ENCODE measurements around the gene ABCD1.
"Not testable (repeated sequence)": the region's sequence is repeated elsewhere in the genome, so short reads cannot be mapped to it uniquely, and the experiment has no call there.

ABCD1 gene

GRCh38 chrX:153733651-153734240 is 9.1 kb downstream of the ABCD1 start:
- DNase-seq (ENCODE audit: low read depth in 2 of 2, low spot score in 1 of 2) = no peak

- no peak for DNase-seq (ENCODE audit: low read depth in 2 of 2, low spot score in 1 of 2)
These were observed 10.2 kb downstream of the ABCD1 start for GRCh38 chrX:153734871-153735270.

DNA sequence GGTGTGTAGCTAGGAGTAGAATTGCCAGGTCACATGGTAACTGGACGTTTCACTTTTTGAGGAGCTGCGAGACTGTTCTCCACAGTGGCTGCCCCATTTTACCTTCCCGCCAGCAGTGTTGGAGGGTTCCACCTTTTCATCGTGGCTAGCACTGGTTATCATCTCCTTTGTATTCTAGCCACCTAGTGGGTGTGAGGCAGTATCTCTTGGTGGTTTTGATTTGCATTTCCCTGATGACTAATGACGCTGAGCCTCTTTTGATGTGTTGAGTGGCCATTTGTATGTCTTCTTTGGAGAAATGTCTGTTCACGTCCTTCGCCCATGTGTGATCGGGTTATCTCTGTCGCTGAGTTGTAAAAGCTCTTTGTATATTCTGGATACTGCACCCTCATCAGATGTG is 10.6 kb downstream of the ABCD1 start:
- DNase-seq (ENCODE audit: low read depth in 2 of 2, low spot score in 1 of 2) = no peak

DNA sequence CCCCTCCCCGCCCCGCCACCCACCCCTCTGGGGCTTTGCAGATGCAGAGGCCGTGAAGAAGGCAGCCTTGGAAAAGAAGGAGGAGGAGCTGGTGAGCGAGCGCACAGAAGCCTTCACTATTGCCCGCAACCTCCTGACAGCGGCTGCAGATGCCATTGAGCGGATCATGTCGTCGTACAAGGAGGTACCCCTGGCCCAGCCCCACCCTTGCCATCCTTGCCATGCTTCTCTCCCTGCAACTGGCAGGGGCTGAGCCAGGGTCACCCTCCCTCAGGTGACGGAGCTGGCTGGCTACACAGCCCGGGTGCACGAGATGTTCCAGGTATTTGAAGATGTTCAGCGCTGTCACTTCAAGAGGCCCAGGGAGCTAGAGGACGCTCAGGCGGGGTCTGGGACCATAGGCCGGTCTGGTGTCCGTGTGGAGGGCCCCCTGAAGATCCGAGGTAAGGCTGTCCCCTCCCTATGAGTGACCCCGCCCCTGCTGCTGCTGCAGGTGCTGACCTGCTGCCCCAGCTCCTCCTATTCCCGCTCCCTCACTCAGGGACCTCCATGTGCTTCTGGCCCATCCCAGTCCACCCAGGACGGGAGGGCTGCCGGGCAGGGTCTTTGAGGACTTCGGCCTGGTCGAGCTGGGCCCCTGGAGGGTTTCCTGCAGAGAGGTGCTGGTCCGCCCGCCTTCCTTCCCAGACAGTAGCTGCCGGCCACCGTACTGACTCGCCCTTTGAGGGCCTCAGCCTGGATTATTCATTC is 11.6 kb downstream of the ABCD1 start:
- no peak for DNase-seq (ENCODE audit: low read depth in 2 of 2, low spot score in 1 of 2)

DNA sequence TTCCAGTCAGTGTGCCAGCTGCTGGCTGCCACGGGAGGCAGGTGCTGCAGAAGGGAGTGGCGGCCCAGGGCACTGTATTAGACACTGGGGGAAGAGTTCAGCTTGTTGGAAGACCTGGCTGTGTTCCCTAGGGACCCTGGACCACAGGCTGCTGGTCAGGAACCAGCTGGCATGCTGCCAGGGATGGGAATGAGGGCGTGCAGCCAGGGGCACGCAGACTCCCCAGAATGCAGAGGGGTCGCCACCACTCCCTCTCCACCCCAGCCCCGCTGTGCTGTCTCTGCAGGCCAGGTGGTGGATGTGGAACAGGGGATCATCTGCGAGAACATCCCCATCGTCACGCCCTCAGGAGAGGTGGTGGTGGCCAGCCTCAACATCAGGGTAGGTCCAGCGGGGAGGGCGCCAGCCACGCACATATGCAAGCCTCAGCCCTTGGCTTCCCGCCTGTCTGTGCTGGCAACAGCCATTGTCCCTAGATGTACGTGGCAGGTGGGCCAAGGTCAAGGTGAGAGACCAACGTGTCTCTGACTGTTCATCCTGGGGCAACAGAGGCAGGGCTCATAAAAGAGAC is 12.3 kb downstream of the ABCD1 start:
- no peak for DNase-seq (ENCODE audit: low read depth in 2 of 2, low spot score in 1 of 2)

DNA sequence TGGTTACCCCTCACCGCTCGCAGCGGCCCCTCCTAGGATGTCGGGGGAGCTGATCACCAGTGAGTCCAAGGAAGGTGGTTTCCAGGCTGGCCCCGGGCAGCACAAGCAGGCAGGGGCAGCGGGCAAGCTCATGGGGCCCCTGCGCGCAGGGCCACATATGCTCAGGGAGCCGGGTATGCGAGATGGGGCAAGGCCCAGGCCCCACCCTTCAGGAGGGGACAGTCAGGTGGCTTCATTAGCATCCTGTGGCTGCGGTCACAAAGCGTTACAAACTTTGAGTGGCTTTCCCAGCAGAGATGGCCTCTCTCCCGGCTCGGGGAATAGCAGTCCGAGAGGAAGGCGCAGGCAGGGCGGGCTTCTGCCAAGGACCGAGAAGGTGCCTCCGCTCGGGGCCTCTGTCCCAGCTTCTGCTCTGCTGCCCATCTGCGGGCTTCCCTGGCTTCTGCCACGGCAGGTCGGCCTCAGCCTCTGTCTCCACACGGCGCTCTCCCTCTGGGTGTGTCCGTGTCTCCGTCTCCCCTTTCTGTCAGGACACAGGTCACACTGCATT is 13.5 kb downstream of the ABCD1 start:
- no peak for DNase-seq (ENCODE audit: low read depth in 2 of 2, low spot score in 1 of 2)

GRCh38 chrX:153739754-153740486 is 15.3 kb downstream of the ABCD1 start:
- DNase-seq (ENCODE audit: low read depth in 2 of 2, low spot score in 1 of 2) = no peak

GRCh38 chrX:153740631-153741222 is 16.1 kb downstream of the ABCD1 start:
- DNase-seq (ENCODE audit: low read depth in 2 of 2, low spot score in 1 of 2) = no peak

DNA sequence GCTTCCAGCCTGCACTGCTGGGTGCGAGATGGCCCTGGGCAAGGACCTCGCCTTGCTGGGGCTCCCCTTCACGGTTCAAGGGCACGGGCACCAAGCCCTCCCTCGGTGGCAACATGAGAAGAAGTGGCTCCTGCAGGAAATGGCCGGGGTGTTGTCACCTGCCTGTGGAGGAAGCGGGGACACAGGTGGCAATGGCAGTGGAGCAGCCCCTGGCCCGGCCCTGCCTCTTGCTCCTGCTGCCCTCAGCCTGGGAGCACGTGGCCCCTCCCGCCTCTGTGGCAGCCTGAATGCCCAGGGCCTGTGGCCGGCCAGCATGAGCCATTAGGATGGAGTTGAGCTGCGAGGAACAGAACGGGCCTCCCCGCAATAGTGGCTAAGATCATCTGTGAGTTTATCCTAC is 16.8 kb downstream of the ABCD1 start:
- DNase-seq (ENCODE audit: low read depth in 2 of 2, low spot score in 1 of 2) = no peak

DNA sequence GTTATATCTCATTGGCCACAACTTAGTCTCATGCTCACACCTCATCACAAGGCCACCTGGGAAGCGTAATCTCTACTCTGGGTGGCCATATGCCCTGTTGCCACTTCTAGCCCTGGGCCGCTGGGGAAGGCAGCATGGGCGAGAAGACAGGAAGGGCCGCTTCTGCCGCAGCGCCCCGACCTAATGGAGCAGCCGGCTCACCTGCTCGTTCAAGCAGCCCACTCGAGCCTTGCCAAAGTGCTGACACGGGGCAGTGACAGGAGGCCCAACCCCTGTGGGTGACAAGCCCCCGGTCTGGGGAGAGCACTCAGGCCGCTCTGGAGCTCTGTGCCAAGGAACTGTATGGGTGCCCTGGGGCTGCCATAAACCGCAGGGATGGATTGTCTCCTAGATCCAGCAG is 17.5 kb downstream of the ABCD1 start:
- DNase-seq (ENCODE audit: low read depth in 2 of 2, low spot score in 1 of 2) = not testable (repeated sequence)

DNA sequence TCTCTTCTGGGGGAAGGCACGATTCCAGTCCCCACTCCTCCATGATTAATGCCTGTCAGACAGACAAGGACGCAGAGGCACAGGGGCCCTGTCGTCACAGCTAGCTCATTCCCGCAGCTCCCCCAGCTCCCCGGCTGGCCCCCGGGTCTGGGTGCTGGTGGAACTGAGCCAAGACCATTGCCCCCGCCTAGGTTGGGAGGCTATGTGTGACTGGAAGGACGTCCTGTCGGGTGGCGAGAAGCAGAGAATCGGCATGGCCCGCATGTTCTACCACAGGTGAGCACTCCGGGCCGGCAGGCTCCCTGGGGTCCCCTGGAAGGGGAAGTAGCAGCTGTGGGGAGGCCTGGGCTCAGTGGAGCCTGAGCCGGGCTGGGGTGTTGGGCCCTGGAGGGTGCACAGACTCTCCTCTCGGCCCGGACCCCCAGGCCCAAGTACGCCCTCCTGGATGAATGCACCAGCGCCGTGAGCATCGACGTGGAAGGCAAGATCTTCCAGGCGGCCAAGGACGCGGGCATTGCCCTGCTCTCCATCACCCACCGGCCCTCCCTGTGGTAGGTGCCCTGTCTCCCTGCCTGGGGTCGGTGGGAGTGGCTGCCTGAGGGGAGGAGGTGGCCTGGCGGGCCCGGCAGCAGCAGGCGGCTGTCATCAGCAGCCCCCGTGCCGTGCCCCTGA is 18.3 kb downstream of the ABCD1 start:
- DNase-seq (ENCODE audit: low read depth in 2 of 2, low spot score in 1 of 2) = not testable (repeated sequence)

DNA sequence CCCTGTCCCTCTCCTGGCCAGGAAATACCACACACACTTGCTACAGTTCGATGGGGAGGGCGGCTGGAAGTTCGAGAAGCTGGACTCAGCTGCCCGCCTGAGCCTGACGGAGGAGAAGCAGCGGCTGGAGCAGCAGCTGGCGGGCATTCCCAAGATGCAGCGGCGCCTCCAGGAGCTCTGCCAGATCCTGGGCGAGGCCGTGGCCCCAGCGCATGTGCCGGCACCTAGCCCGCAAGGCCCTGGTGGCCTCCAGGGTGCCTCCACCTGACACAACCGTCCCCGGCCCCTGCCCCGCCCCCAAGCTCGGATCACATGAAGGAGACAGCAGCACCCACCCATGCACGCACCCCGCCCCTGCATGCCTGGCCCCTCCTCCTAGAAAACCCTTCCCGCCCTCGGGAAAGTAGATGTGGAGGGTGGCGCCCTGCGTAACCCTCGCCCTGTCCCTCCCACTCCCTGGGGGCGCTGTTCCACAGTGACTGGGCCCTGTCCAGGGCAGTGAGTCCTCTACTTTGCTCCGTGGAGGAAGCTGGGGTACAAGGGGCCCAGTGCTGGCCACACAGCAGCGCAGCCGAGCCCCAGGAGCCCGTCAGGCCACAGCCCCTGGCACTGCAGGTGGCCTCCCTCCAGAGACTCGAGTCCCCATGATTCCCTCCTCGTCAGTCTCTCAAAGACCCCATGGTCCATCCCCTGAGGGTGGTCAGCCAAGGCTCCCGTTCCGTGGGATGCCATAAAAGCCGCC is 19.0 kb downstream of the ABCD1 start:
- DNase-seq (ENCODE audit: low read depth in 2 of 2, low spot score in 1 of 2) = not testable (repeated sequence)

GRCh38 chrX:153744210-153745066 is 19.8 kb downstream of the ABCD1 start:
- no peak for DNase-seq (ENCODE audit: low read depth in 2 of 2, low spot score in 1 of 2)

GRCh38 chrX:153745067-153745433 is 20.4 kb downstream of the ABCD1 start:
- not testable (repeated sequence) for DNase-seq (ENCODE audit: low read depth in 2 of 2, low spot score in 1 of 2)

- DNase-seq (ENCODE audit: low read depth in 2 of 2, low spot score in 1 of 2) = no peak
These were observed 21.7 kb downstream of the ABCD1 start for GRCh38 chrX:153746359-153746758.

GRCh38 chrX:153746991-153747390 is 22.3 kb downstream of the ABCD1 start:
- DNase-seq (ENCODE audit: low read depth in 2 of 2, low spot score in 1 of 2) = not testable (repeated sequence)

DNA sequence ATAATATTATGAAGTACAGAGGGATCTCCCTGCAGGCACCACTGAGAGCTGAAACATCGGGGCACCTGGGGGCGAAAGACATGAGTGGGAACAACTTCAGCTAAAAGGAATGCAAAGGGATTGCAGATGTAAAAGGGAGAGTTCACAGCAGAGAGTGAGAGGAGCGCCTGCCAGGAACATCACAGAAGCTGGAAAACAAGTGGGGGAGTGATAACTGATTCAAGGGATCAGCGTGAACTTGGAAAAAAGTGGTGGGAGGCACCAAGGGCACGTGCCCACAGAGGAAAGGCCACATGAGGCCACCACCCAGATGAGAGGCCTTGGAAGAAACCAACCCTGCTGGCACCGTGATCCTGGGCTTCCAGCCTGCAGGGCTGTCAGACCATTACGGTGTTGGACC is 24.4 kb downstream of the ABCD1 start:
- not testable (repeated sequence) for DNase-seq (ENCODE audit: low read depth in 2 of 2, low spot score in 1 of 2)

- DNase-seq (ENCODE audit: low read depth in 2 of 2, low spot score in 1 of 2) = no peak
These were observed 25.6 kb downstream of the ABCD1 start for GRCh38 chrX:153750127-153750774.

GRCh38 chrX:153755136-153755535 is 30.5 kb downstream of the ABCD1 start:
- DNase-seq (ENCODE audit: low read depth in 2 of 2, low spot score in 1 of 2) = no peak
